ENCODE results near the gene PRR23C. TPM values are rescaled to one million over a fixed set of nuclear protein-coding genes. Genes with fewer than 3 reads are reported as not detected.

Gene PRR23C
- total RNA-seq, 4 donors from 2014 or later, result not detected

- no peak within 1 kb of the TSS for H3K27ac ChIP-seq
- no peaks in the 10 kb centered on the region for H3K27me3 ChIP-seq
- TF ChIP-seq EP300 (IDR thresholded peaks at IDR 0.05; ENCODE audit: low read depth), result no peak
- no peak for TF ChIP-seq POLR2AphosphoS5 (IDR thresholded peaks at IDR 0.05)
- TF ChIP-seq CTCF (IDR thresholded peaks at IDR 0.05), result no peak
- TF ChIP-seq POLR2A (IDR thresholded peaks at IDR 0.05), result no peak
- H3K4me3 ChIP-seq, result no peak within 1 kb of the TSS
- peaks cover 0 to 1% of the 10 kb centered on the region in 2 donors for H3K9me3 ChIP-seq
- H3K4me1 ChIP-seq, result no peaks in the 10 kb centered on the region
- in situ Hi-C loops (cut with MboI; ENCODE audit: low pct_ligation_motif_present in 1 of 4, low pct_unique_long_range_greater_than_20kb in 1 of 4, low sequenced_read_pairs in 3 of 4), result no loop called here
- WGBS, 2 donors (ENCODE audit: low coverage in 1 of 2), result 92 to 100% methylated on average over 1 to 60 of the region's 60 CpGs
- no peaks in the 10 kb centered on the region for H3K36me3 ChIP-seq
- no peak for DNase-seq
- intact Hi-C loops (cut with DNase I; ENCODE audit: low total_unique reads), result no loop called here
These were observed 38.5 kb downstream of the PRR23C start, which contains the start of gene PRR23A for GRCh38 chr3:139006051-139006716. PRR23A (minus strand) TSS chr3:139006268; CDS start chr3:139006268, 0 bp downstream.

GRCh38 chr3:139005356-139005993, 39.2 kb downstream of the PRR23C start:
- in situ Hi-C loops (cut with MboI; ENCODE audit: low pct_ligation_motif_present in 1 of 4, low pct_unique_long_range_greater_than_20kb in 1 of 4, low sequenced_read_pairs in 3 of 4) (no loop called here), intact Hi-C loops (cut with DNase I; ENCODE audit: low total_unique reads) (no loop called here)
- 97% methylated on average over 45 of the region's 45 CpGs; no CpG with 5 or more reads in 1 of the 2 donors for WGBS, 2 donors (ENCODE audit: low coverage in 1 of 2)

GRCh38 chr3:138995706-138996105, 49.0 kb downstream of the PRR23C start:
- WGBS, 2 donors (ENCODE audit: low coverage in 1 of 2), result 56 to 83% methylated on average over 1 of the region's 1 CpG

More at GRCh38 chr3:139005356-139005993, 39.2 kb downstream of the PRR23C start:
- H3K4me1 ChIP-seq, result no peaks in the 10 kb centered on the region
- H3K36me3 ChIP-seq, result no peaks in the 10 kb centered on the region
- no peaks in the 10 kb centered on the region for H3K9me3 ChIP-seq
- no peak for DNase-seq
- H3K4me3 ChIP-seq, result no peak overlapping the region
- no peak overlapping the region for H3K27ac ChIP-seq
- no peak for TF ChIP-seq POLR2A (IDR thresholded peaks at IDR 0.05)
- no peak for TF ChIP-seq CTCF (IDR thresholded peaks at IDR 0.05)
- no peak for TF ChIP-seq EP300 (IDR thresholded peaks at IDR 0.05; ENCODE audit: low read depth)
- TF ChIP-seq POLR2AphosphoS5 (IDR thresholded peaks at IDR 0.05), result no peak
- no peaks in the 10 kb centered on the region for H3K27me3 ChIP-seq

More at GRCh38 chr3:138995706-138996105, 49.0 kb downstream of the PRR23C start:
- Histone ChIP-seq H3K9me3 (no peaks in the 10 kb centered on the region), H3K4me1 (no peaks in the 10 kb centered on the region), H3K27ac (no peak overlapping the region), H3K27me3 (peaks cover 29% of the 10 kb centered on the region), H3K36me3 (no peaks in the 10 kb centered on the region), H3K4me3 (no peak overlapping the region)
- TF ChIP-seq POLR2A (IDR thresholded peaks at IDR 0.05) (no peak), EP300 (IDR thresholded peaks at IDR 0.05; ENCODE audit: low read depth) (no peak), CTCF (IDR thresholded peaks at IDR 0.05) (no peak), POLR2AphosphoS5 (IDR thresholded peaks at IDR 0.05) (no peak)
- no peak for DNase-seq
- in situ Hi-C loops (cut with MboI; ENCODE audit: low pct_ligation_motif_present in 1 of 4, low pct_unique_long_range_greater_than_20kb in 1 of 4, low sequenced_read_pairs in 3 of 4) (no loop called here), intact Hi-C loops (cut with DNase I; ENCODE audit: low total_unique reads) (no loop called here)

Other genes with a start within 250 kb of the PRR23C start
- gene PIK3CB, start 210.0 kb downstream of the PRR23C start, total RNA-seq, result 10 to 100 TPM; 52.4 to 98.4 (median 76.0) TPM
- gene FOXL2, start 97.8 kb downstream of the PRR23C start, total RNA-seq, result not detected
- gene FOXL2NB, start 97.7 kb downstream of the PRR23C start, total RNA-seq, result not detected
- not detected for gene PRR23A, start 38.6 kb downstream of the PRR23C start, total RNA-seq
- not detected for gene PRR23B, start 24.0 kb downstream of the PRR23C start, total RNA-seq